HEK293 (cell line): ENCODE results near the gene POLR2E.

Experiments
- CTCF ChIA-PET: fragments of 350-600 bp; formaldehyde crosslinking; extraction: SDS; loops from one replicate; lab custom pipeline; 2021; ENCODE audit warnings: antibody characterized with exemption; lab: Yijun Ruan, JAX
- POLR2A ChIA-PET: fragments of 300-600 bp; formaldehyde crosslinking; extraction: SDS; loops from one replicate; lab custom pipeline; 2020; ENCODE audit warnings: antibody characterized with exemption, inconsistent platforms; lab: Yijun Ruan, JAX
- H3K27ac ChIP-seq: fragments of 200-500 bp; sonication (Bioruptor generic); 2 replicates; pipeline ENCODE4 v1.5.1; 2014; ENCODE audit warnings: low read depth, low read length, control low read depth, inconsistent platforms; ENCODE audit errors: extremely low read depth
- H3K36me3 ChIP-seq, 2 experiments: fragments of 200-500 bp in 1 of 2; sonication (Bioruptor generic) in 1 of 2; 1 replicate in 1 of 2; 2 replicates in 1 of 2; pipeline ENCODE4 v1.5.1; 2014 to 2017; ENCODE audit warnings: inconsistent platforms in 2 of 2, low read length in 2 of 2; ENCODE audit not compliant: control insufficient read depth in 2 of 2, insufficient read depth in 1 of 2
- H3K4me1 ChIP-seq: fragments of 200-500 bp; sonication (Bioruptor generic); 2 replicates; pipeline ENCODE4 v1.5.1; 2014; ENCODE audit warnings: mild to moderate bottlenecking, low read length, inconsistent platforms; ENCODE audit not compliant: control insufficient read depth, insufficient read depth
- H3K4me3 ChIP-seq: 2 replicates; pipeline ENCODE4 v1.5.1; 2011; ENCODE audit warnings: low read depth, mild to moderate bottlenecking, control low read depth, low read length, moderate library complexity
- H3K9me3 ChIP-seq: fragments of 200-500 bp; sonication (Bioruptor generic); 2 replicates; pipeline ENCODE4 v1.5.1; 2014; ENCODE audit warnings: low read depth, low read length, inconsistent platforms; ENCODE audit not compliant: control insufficient read depth, insufficient read depth
- GLI2 ChIP-seq: fragments of 450-650 bp; formaldehyde crosslinking; IDR thresholded peaks from 2 replicates; pipeline ENCODE4; 2017; ENCODE audit warnings: missing biosample characterization, missing genetic modification characterization, low read depth, borderline replicate concordance
- GLIS1 ChIP-seq: fragments of 450-650 bp; formaldehyde crosslinking; IDR thresholded peaks from 2 replicates; pipeline ENCODE4 v1.5.1; 2016; ENCODE audit warnings: missing biosample characterization, missing genetic modification characterization
- GLIS2 ChIP-seq: fragments of 450-650 bp; formaldehyde crosslinking; IDR thresholded peaks from 2 replicates; pipeline ENCODE4 v1.5.1; 2016; ENCODE audit warnings: missing biosample characterization, missing genetic modification characterization
- KLF1 ChIP-seq: fragments of 450-650 bp; formaldehyde crosslinking; IDR thresholded peaks from 2 replicates; pipeline ENCODE4 v1.5.1; 2016; ENCODE audit warnings: missing biosample characterization, missing genetic modification characterization
- KLF8 ChIP-seq: fragments of 450-650 bp; formaldehyde crosslinking; IDR thresholded peaks from 2 replicates; pipeline ENCODE4 v1.5.1; 2016; ENCODE audit warnings: missing biosample characterization, missing genetic modification characterization
- KLF9 ChIP-seq: fragments of 450-650 bp; formaldehyde crosslinking; IDR thresholded peaks from 2 replicates; pipeline ENCODE4 v1.5.1; 2016; ENCODE audit warnings: missing biosample characterization, missing genetic modification characterization, low read depth
- SP2 ChIP-seq: fragments of 450-650 bp; formaldehyde crosslinking; IDR thresholded peaks from 2 replicates; pipeline ENCODE4 v1.5.1; 2016; ENCODE audit warnings: missing biosample characterization, missing genetic modification characterization
- TCF7L2 ChIP-seq: IDR thresholded peaks from 2 replicates; pipeline ENCODE4 v1.6.1; 2011; ENCODE audit warnings: low read depth, mild to moderate bottlenecking, inconsistent platforms, low read length, moderate library complexity, borderline replicate concordance
- WT1 ChIP-seq: fragments of 450-650 bp; formaldehyde crosslinking; IDR thresholded peaks from 2 replicates; pipeline ENCODE4 v1.5.1; 2016; ENCODE audit warnings: missing biosample characterization, missing genetic modification characterization
- ZBTB20 ChIP-seq: fragments of 450-650 bp; formaldehyde crosslinking; IDR thresholded peaks from 2 replicates; pipeline ENCODE4 v1.5.1; 2016; ENCODE audit warnings: missing biosample characterization, missing genetic modification characterization
- ZBTB48 ChIP-seq: fragments of 450-650 bp; formaldehyde crosslinking; IDR thresholded peaks from 2 replicates; pipeline ENCODE4 v1.5.1; 2016; ENCODE audit warnings: missing biosample characterization, missing genetic modification characterization
- ZBTB8A ChIP-seq: fragments of 450-650 bp; formaldehyde crosslinking; IDR thresholded peaks from 2 replicates; pipeline ENCODE4 v1.5.1; 2016; ENCODE audit warnings: missing biosample characterization, missing genetic modification characterization
- ZEB2 ChIP-seq: fragments of 450-650 bp; formaldehyde crosslinking; IDR thresholded peaks from 2 replicates; pipeline ENCODE4 v1.5.1; 2016; ENCODE audit warnings: missing biosample characterization, missing genetic modification characterization
- ZIC2 ChIP-seq: fragments of 450-650 bp; formaldehyde crosslinking; IDR thresholded peaks from 2 replicates; pipeline ENCODE4 v1.5.1; 2016; ENCODE audit warnings: missing biosample characterization, missing genetic modification characterization
- ZNF121 ChIP-seq: fragments of 450-650 bp; formaldehyde crosslinking; IDR thresholded peaks from 2 replicates; pipeline ENCODE4 v1.5.1; 2016; ENCODE audit warnings: missing biosample characterization, missing genetic modification characterization
- ZNF169 ChIP-seq: fragments of 450-650 bp; formaldehyde crosslinking; IDR thresholded peaks from 2 replicates; pipeline ENCODE4 v1.5.1; 2016; ENCODE audit warnings: missing biosample characterization, missing genetic modification characterization
- ZNF311 ChIP-seq: fragments of 450-650 bp; formaldehyde crosslinking; IDR thresholded peaks from 2 replicates; pipeline ENCODE4 v1.5.1; 2017; ENCODE audit warnings: missing biosample characterization, missing genetic modification characterization, borderline replicate concordance
- ZNF510 ChIP-seq: fragments of 450-650 bp; formaldehyde crosslinking; IDR thresholded peaks from 2 replicates; pipeline ENCODE4 v1.5.1; 2018; ENCODE audit warnings: mild to moderate bottlenecking, missing genetic modification characterization, missing biosample characterization; ENCODE audit not compliant: insufficient replicate concordance
- ZNF600 ChIP-seq: fragments of 450-650 bp; formaldehyde crosslinking; IDR thresholded peaks from 2 replicates; pipeline ENCODE4 v1.5.1; 2016; ENCODE audit warnings: missing biosample characterization, missing genetic modification characterization
- ZNF654 ChIP-seq: fragments of 450-650 bp; formaldehyde crosslinking; IDR thresholded peaks from 2 replicates; pipeline ENCODE4 v1.5.1; 2016; ENCODE audit warnings: low read depth, missing biosample characterization, missing genetic modification characterization
- TF ChIP-seq, protein P1 (sequence below): fragments of 450-650 bp; formaldehyde crosslinking; IDR thresholded peaks from 2 replicates; pipeline ENCODE4 v1.5.1; 2016; ENCODE audit warnings: missing biosample characterization, missing genetic modification characterization
- TF ChIP-seq, protein P2 (sequence below): fragments of 450-650 bp; formaldehyde crosslinking; optimal IDR thresholded peaks from 2 replicates; pipeline ENCODE3; 2016; ENCODE audit warnings: missing biosample characterization, mild to moderate bottlenecking, missing genetic modification characterization
- TF ChIP-seq, protein P3 (sequence below): fragments of 450-650 bp; formaldehyde crosslinking; IDR thresholded peaks from 2 replicates; pipeline ENCODE4 v1.5.1; 2016; ENCODE audit warnings: missing biosample characterization, missing genetic modification characterization
- TF ChIP-seq, protein P4 (sequence below): fragments of 450-650 bp; formaldehyde crosslinking; IDR thresholded peaks from 2 replicates; pipeline ENCODE4 v1.5.1; 2016; ENCODE audit warnings: missing biosample characterization, missing genetic modification characterization
- TF ChIP-seq, protein P5 (sequence below): fragments of 450-650 bp; formaldehyde crosslinking; IDR thresholded peaks from 2 replicates; pipeline ENCODE4 v1.5.1; 2016; ENCODE audit warnings: missing biosample characterization, missing genetic modification characterization

Gene POLR2E

DNA sequence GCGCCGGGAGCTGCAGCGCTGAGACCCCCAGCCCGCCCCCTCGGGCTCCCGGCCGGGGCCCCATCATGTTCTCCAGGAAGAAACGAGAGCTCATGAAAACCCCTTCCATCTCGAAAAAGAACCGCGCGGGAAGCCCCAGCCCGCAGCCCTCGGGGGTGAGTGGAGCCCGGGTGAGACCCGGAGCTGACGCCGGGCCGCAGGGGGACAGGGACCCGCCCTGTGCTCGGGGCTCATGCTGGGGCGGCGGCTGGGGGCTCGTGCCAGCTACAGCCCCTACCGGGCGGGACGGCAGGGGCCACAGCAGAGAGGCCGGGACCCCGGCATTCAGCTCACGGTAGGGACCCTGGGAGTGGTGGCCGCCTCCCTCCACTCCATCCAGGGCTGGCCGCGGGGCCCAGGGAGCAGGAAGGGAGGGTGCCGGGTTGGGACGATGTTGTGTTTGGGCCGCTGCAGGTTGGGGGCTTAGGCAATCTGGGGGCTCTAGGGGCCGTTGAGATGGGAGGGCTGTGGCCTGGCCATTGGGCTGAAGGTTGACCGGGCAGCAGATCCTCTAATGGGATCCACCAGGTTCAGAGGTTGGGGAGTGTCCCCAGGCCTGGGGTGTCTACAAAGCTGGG is 27.7 kb downstream of the POLR2E start:
- Histone ChIP-seq H3K4me3 (peak overlapping the region; percentile 11; the same call in 1 of the 2 replicates), H3K9me3 (no peaks in the 10 kb centered on the region), H3K36me3 (peaks cover 0 to under 1% of the 10 kb centered on the region in 2 experiments; a peak in 1 of 3 replicates), H3K4me1 (peaks cover 2% of the 10 kb centered on the region; the same call in 1 of the 2 replicates), H3K27ac (no peak overlapping the region)
- CTCF ChIA-PET, result interaction anchor here (0.7 to 0.8 kb wide), 2 partner anchors 9 to 174 kb away, joined by 3 to 5 read pairs; no protein-coding TSS in a partner anchor
- 0 out of 2 replicates have a peak, but pooled peaks have one; percentile 20 for TF ChIP-seq ZNF600 (tag by site-specific recombination)
- TF ChIP-seq ZIC2 (tag by site-specific recombination), result peak; percentile 99
- 0 out of 2 replicates have a peak, but pooled peaks have one; percentile 5 for TF ChIP-seq GLIS1
- TF ChIP-seq ZBTB48 (tag by site-specific recombination), result peak; percentile 88; the same call in 1 of the 2 replicates
- TF ChIP-seq KLF8 (tag by site-specific recombination), result no peak
- peak; percentile 76 for TF ChIP-seq GLIS2 (tag by site-specific recombination)
- TF ChIP-seq, protein P1, sequence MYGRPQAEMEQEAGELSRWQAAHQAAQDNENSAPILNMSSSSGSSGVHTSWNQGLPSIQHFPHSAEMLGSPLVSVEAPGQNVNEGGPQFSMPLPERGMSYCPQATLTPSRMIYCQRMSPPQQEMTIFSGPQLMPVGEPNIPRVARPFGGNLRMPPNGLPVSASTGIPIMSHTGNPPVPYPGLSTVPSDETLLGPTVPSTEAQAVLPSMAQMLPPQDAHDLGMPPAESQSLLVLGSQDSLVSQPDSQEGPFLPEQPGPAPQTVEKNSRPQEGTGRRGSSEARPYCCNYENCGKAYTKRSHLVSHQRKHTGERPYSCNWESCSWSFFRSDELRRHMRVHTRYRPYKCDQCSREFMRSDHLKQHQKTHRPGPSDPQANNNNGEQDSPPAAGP (tag by site-specific recombination), result 0 out of 2 replicates have a peak, but pooled peaks have one; percentile 28
- peak; percentile 96 for TF ChIP-seq KLF1 (tag by site-specific recombination)
- TF ChIP-seq ZBTB20 (tag by site-specific recombination), result peak; percentile 56
- TF ChIP-seq TCF7L2, result no peak
- TF ChIP-seq SP2 (tag by site-specific recombination), result peak; percentile 29; the same call in 1 of the 2 replicates
- no peak for TF ChIP-seq ZBTB8A (tag by site-specific recombination)
- POLR2A ChIA-PET, result interaction anchor here (0.8 to 1.5 kb wide), 5 partner anchors 8 to 37 kb away, joined by 3 to 6 read pairs (median 3); partner anchors contain the start of gene GPX4

DNA sequence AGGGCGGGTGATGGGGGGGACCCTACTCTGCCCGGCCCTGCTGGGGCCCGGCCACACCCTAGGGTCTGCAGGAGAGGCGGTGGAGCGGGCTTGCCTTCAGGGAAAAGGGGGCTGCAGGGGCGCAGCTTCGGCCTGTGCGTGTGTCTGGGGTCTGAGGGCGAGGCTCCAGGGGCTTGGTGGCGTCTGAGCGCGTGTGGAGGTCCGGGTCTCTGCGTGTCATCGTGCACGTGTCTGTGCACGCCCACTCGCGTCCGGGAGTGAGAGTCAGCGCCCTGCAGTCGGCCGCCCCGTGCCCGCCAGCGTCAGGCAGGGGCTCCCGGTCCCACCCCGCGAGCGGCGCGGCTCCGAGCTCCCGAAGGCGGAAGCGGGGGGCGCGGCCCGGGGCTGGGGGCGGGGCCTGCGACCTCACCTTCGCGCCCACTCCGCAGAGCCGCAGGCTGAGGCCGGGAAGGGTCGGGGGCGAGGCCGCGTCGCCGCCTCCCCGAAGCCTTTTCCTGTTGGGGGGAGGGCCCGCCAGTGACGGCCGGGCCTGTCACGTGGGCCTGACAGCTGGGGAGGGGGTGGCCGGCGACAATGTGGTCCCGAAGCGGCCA is 28.3 kb downstream of the POLR2E start, which contains the start of gene ARHGAP45:
TSS of gene ARHGAP45 (plus strand) at position 420 of the 593 bp plus-strand sequence. CDS start 239 bp downstream, outside the sequence.
- H3K9me3 ChIP-seq, result no peaks in the 10 kb centered on the region
- peaks cover 2% of the 10 kb centered on the region; the same call in 1 of the 2 replicates for H3K4me1 ChIP-seq
- peak within 1 kb of the TSS; percentile 19 for H3K4me3 ChIP-seq
- H3K27ac ChIP-seq, result no peak within 1 kb of the TSS
- CTCF ChIA-PET, result interaction anchor here (0.7 to 0.8 kb wide), 3 partner anchors 9 to 174 kb away, joined by 3 to 5 read pairs (median 3); no protein-coding TSS in a partner anchor
- POLR2A ChIA-PET, result interaction anchor here (0.6 to 1.5 kb wide), 8 partner anchors 9 to 101 kb away, joined by 3 to 6 read pairs (median 3); partner anchors contain the start of gene GPX4
- peaks cover 0 to 3% of the 10 kb centered on the region in 2 experiments; a peak in 1 of 3 replicates for H3K36me3 ChIP-seq
- TF ChIP-seq, protein P2, sequence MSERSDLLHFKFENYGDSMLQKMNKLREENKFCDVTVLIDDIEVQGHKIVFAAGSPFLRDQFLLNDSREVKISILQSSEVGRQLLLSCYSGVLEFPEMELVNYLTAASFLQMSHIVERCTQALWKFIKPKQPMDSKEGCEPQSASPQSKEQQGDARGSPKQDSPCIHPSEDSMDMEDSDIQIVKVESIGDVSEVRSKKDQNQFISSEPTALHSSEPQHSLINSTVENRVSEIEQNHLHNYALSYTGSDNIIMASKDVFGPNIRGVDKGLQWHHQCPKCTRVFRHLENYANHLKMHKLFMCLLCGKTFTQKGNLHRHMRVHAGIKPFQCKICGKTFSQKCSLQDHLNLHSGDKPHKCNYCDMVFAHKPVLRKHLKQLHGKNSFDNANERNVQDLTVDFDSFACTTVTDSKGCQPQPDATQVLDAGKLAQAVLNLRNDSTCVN (tag by site-specific recombination), result peak; percentile 66
- TF ChIP-seq ZNF654 (tag by site-specific recombination), result no peak
- peak; percentile 37; the same call in 1 of the 2 replicates for TF ChIP-seq GLIS1
- no peak for TF ChIP-seq ZNF311 (tag by site-specific recombination)
- peak; percentile 40; the same call in 1 of the 2 replicates for TF ChIP-seq KLF9 (tag by site-specific recombination)
- TF ChIP-seq, protein P3, sequence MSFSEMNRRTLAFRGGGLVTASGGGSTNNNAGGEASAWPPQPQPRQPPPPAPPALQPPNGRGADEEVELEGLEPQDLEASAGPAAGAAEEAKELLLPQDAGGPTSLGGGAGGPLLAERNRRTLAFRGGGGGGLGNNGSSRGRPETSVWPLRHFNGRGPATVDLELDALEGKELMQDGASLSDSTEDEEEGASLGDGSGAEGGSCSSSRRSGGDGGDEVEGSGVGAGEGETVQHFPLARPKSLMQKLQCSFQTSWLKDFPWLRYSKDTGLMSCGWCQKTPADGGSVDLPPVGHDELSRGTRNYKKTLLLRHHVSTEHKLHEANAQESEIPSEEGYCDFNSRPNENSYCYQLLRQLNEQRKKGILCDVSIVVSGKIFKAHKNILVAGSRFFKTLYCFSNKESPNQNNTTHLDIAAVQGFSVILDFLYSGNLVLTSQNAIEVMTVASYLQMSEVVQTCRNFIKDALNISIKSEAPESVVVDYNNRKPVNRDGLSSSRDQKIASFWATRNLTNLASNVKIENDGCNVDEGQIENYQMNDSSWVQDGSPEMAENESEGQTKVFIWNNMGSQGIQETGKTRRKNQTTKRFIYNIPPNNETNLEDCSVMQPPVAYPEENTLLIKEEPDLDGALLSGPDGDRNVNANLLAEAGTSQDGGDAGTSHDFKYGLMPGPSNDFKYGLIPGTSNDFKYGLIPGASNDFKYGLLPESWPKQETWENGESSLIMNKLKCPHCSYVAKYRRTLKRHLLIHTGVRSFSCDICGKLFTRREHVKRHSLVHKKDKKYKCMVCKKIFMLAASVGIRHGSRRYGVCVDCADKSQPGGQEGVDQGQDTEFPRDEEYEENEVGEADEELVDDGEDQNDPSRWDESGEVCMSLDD, result 0 out of 2 replicates have a peak, but pooled peaks have one; percentile 9
- no peak for TF ChIP-seq ZNF169 (tag by site-specific recombination)
- TF ChIP-seq SP2 (tag by site-specific recombination), result peak; percentile 31
- no peak for TF ChIP-seq WT1 (tag by site-specific recombination)
- TF ChIP-seq ZEB2 (tag by site-specific recombination), result no peak
- TF ChIP-seq ZNF510, result no peak
- TF ChIP-seq, protein P4, sequence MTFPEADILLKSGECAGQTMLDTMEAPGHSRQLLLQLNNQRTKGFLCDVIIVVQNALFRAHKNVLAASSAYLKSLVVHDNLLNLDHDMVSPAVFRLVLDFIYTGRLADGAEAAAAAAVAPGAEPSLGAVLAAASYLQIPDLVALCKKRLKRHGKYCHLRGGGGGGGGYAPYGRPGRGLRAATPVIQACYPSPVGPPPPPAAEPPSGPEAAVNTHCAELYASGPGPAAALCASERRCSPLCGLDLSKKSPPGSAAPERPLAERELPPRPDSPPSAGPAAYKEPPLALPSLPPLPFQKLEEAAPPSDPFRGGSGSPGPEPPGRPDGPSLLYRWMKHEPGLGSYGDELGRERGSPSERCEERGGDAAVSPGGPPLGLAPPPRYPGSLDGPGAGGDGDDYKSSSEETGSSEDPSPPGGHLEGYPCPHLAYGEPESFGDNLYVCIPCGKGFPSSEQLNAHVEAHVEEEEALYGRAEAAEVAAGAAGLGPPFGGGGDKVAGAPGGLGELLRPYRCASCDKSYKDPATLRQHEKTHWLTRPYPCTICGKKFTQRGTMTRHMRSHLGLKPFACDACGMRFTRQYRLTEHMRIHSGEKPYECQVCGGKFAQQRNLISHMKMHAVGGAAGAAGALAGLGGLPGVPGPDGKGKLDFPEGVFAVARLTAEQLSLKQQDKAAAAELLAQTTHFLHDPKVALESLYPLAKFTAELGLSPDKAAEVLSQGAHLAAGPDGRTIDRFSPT (tag by site-specific recombination), result 0 out of 2 replicates have a peak, but pooled peaks have one; percentile 10
- TF ChIP-seq, protein P5, sequence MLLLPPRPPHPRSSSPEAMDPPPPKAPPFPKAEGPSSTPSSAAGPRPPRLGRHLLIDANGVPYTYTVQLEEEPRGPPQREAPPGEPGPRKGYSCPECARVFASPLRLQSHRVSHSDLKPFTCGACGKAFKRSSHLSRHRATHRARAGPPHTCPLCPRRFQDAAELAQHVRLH, result no peak
- TF ChIP-seq ZNF121, result no peak
- peak; percentile 37; the same call in 1 of the 2 replicates for TF ChIP-seq ZBTB8A (tag by site-specific recombination)
- TF ChIP-seq GLI2 (tag by site-specific recombination), result no peak
